Measurements from ENCODE around the gene MORN1.

The MORN1 gene

GRCh38 chr1:2350911-2351655, 40.3 kb downstream of the MORN1 start:
- no peak for DNase-seq (ENCODE audit: low read depth)

GRCh38 chr1:2350501-2350900, 40.9 kb downstream of the MORN1 start:
- DNase-seq (ENCODE audit: low read depth), result no peak

- DNase-seq (ENCODE audit: low read depth), result no peak
Observed at GRCh38 chr1:2349806-2350205, 41.5 kb downstream of the MORN1 start.

GRCh38 chr1:2348346-2349325, 42.7 kb downstream of the MORN1 start:
- no peak for DNase-seq (ENCODE audit: low read depth)

- DNase-seq (ENCODE audit: low read depth), result no peak
Observed at GRCh38 chr1:2347896-2348295, 43.5 kb downstream of the MORN1 start.

GRCh38 chr1:2347409-2347785, 44.0 kb downstream of the MORN1 start:
- DNase-seq (ENCODE audit: low read depth), result no peak

GRCh38 chr1:2346691-2347408, 44.5 kb downstream of the MORN1 start:
- no peak for DNase-seq (ENCODE audit: low read depth)

- DNase-seq (ENCODE audit: low read depth), result no peak
Observed at GRCh38 chr1:2345297-2346075, 45.9 kb downstream of the MORN1 start.

- no peak for DNase-seq (ENCODE audit: low read depth)
Observed at GRCh38 chr1:2344744-2345296, 46.5 kb downstream of the MORN1 start.

- no peak for DNase-seq (ENCODE audit: low read depth)
Observed at GRCh38 chr1:2344121-2344681, 47.2 kb downstream of the MORN1 start.

GRCh38 chr1:2343023-2343935, 48.1 kb downstream of the MORN1 start:
- DNase-seq (ENCODE audit: low read depth), result no peak

GRCh38 chr1:2342384-2343022, 48.9 kb downstream of the MORN1 start:
- no peak for DNase-seq (ENCODE audit: low read depth)

GRCh38 chr1:2341706-2342383, 49.5 kb downstream of the MORN1 start:
- DNase-seq (ENCODE audit: low read depth), result no peak

- DNase-seq (ENCODE audit: low read depth), result no peak
Observed at GRCh38 chr1:2340918-2341254, 50.5 kb downstream of the MORN1 start.

GRCh38 chr1:2340086-2340917, 51.1 kb downstream of the MORN1 start:
- no peak for DNase-seq (ENCODE audit: low read depth)

GRCh38 chr1:2339206-2340085, 51.9 kb downstream of the MORN1 start:
- no peak for DNase-seq (ENCODE audit: low read depth)

- no peak for DNase-seq (ENCODE audit: low read depth)
Observed at GRCh38 chr1:2337501-2337900, 53.9 kb downstream of the MORN1 start.
